ENCODE data around the gene SCGB1C1.
"Not testable (repeated sequence)": the region's sequence is repeated elsewhere in the genome, so short reads cannot be mapped to it uniquely, and the experiment has no call there.

Gene SCGB1C1

DNA sequence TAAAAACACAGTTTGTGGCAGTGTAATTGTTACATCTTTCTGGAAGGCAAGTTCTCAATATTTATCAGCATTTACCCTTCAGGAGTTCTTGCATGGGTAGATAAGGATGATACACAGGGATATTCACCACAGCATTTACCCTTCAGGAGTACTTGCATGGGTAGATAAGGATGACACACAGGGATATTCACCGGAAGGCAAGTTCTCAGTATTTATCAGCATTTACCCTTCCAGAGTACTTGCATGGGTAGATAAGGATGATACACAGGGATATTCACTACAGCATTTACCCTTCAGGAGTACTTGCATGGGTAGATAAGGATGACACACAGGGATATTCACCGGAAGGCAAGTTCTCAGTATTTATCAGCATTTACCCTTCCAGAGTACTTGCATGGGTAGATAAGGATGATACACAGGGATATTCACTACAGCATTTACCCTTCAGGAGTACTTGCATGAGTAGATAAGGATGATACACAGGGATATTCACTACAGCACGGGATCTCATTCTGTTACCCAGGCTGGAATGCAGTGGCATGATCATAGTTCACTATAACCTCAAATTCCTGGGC lies 27.9 kb downstream of the SCGB1C1 start:
- not testable (repeated sequence) for DNase-seq

DNA sequence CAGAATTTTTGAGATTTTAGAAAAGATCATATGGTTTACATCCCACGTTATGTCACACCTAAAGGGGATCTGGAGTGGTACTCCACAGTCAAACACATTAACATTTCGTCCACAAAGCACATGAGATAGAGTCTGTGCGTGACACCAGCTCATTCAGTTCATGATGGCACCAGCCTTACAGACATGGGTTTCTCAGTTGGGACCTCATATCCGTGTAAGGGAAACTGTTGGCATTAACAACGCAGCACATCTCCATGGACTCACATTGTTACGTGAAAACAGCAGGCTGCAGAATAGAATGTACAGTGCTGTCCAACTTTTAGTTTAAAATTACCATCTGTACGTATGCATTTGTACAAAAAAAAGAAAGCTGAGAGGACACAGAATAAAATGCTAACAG lies 28.7 kb downstream of the SCGB1C1 start:
- DNase-seq: no peak

DNA sequence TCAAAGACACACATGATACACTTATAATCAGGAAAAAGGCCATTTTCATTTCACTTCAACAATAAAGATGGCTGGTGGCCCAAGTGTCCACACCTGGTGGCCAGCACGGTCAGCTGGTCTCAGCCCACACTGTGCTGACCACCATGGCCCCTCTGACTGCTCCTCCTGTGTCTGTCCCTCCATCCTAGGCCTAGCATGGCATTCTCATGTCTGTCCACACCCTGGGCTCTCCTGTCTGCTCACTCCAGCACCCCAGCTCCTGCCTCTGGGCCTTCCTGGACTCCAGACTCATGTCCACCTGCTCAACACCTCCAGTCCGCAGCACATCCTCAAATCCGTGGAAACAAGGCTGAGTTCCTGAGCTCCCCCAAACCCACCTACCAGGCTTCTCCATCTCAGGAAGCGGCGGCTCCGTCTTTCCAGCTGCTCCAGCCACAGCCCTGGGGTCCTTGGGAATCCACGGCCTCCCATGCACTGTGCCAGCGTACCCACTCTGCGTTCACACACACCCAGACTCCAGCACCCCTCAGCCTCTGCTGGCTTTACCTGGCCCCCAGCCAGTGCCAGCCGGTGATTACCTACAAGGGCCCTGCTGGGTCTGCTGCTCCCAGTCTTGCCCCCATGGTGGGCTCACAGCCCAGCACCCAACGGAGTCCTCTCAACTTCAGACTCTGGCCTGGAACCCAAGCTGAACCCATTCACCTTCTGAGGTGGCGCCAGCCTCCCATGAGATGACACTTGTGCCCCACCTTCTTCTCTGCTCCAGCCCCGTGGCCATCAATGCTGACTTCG lies 29.3 kb downstream of the SCGB1C1 start:
- no peak for DNase-seq

DNA sequence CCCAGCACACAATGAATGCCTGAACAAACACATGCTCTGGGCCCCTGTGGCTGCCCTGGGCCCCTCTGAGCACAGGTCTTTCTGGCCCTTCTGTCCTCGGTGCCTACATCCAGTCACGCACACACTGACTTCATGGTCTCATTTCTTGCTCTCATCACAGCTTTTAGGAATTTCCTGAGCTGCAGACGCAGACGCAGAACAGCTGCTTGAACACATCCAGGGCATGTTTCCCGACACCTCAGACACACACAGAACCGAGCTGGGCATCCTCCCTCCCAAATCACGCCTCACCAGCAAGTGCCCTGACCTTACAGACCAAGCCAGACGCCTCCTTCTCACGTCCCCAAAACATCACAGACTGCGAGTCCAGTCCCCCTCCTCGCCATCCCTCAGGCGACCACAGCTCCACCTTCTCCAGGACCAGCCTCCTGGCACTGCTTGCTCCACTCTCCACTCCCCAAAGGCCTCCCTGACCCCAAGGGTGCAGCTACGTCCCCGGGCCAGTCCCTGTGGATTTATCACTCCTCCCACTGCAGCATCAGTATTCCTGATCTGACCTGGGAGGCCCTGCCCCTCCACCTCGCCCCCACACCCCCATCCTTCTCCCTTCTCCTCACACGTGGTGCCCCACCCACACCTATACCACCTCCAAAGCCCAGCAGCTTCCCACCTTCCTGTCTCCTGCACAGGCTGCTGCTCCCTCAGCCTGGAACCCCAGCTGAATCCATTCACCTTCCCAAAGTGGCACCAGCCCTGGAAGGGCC lies 30.3 kb downstream of the SCGB1C1 start:
- no peak for DNase-seq

DNA sequence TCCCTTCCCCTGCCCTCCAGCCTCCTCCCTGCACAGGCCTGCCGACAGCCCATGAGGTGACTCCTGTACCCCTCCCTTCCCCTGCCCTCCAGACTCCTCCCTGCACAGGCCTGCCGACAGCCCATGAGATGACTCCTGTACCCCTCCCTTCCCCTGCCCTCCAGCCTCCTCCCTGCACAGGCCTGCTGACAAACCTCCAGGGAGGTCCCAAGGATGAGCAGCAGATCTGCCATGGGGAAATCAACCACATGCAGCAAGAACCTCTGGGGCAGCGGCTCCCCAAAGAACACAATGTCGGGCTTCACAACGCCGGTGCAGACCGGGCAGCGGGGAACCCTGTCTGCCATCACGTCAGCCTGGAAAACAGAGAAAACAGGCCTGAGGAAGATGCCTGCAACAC lies 31.0 kb downstream of the SCGB1C1 start:
- no peak for DNase-seq

DNA sequence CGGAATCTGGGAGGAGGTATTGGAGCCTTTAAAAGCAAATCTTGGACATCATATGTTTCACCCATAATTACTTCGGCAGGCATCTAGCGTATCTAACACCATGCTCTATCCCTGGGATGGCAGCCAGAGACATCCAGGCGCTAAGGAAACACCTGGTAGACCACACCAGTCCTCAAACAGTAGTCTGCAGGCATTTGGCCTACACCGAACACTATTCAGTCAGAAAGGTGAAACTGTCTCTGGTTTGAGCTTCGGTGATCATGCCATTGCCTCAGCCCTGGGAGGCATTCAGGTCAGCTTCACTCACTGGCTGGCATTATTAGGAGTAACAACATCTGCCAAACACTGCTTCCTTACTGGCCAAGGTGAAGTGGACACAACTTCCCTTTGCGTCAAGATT lies 31.5 kb downstream of the SCGB1C1 start:
- no peak for DNase-seq

DNA sequence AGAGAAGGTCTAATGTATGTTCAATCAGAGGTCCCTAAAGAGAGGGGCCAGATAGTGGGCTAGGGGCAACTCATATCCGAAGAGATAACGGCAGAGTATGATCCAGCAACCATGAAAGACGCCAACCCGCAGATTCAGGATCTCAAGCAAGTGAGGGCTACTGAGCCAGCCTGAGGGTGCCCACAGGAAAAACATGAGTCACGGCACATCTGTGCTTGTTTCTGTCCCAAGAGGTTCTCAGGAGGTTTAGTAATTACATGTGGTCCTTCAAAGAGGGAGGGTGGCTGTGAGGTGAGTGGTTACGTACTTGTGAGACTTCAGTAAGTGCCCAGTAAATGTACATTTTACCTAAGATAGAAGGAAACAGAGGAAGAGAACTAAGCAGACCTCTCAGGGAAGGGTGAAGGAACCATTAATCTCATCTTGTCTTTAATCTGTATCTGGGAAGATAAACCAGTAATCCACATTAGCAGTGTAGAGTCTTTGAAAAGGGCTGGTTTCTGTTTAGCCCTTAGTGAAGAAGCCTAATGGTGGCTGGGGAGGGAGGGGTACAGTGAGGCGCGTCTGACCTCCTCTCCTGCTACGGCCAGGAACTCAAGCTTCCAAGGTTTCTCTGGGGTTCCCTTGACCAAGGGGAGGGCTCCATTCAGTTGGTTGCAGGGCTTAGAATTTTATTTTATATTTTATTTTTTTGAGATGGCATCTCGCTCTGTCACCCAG lies 33.0 kb downstream of the SCGB1C1 start:
- no peak for DNase-seq

DNA sequence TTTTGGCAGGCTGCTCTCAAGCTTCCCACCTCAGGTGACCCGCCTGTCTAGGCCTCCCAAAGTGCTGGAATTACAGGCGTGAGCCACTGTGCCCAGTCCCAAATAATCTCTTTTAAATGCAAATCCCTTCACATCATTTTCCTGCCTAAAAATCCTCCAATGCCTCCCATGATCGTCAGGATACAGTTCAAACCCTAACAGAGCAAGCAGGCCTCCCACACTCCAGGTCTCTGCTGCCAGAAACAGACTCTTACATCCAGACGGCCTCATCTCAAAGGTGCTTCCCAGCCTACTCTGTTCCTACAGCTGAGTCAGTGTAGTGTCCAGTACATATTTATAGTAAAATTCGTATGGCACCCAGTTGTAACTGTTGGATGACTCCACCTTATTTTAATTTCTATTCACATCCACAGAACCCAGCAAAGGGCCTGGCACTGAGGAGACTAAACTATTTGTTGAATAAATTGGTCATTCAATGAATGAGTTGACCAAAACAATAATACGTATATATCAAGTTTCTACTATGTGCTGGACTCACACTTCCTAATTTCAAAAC lies 35.0 kb downstream of the SCGB1C1 start:
- DNase-seq: no peak

DNA sequence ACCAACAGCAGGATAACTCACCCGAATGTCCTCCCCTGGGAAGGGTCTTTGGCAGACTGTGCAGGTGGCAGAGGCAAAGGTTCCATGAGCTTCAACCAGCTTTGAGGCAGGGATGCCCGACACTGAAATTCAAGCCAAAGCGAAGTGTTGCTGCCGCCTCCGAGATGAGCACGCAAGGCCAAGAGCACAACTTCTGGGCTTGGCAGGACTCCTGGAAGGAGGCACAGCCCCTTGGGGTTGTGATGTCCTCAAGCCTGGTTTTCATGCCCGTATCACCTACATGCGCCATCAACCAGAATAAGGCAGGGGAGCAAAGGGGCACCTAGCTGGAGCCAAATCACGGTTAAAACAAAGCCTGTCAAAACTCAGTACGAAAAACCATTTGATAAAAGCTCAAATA lies 37.6 kb downstream of the SCGB1C1 start:
- DNase-seq: no peak

DNA sequence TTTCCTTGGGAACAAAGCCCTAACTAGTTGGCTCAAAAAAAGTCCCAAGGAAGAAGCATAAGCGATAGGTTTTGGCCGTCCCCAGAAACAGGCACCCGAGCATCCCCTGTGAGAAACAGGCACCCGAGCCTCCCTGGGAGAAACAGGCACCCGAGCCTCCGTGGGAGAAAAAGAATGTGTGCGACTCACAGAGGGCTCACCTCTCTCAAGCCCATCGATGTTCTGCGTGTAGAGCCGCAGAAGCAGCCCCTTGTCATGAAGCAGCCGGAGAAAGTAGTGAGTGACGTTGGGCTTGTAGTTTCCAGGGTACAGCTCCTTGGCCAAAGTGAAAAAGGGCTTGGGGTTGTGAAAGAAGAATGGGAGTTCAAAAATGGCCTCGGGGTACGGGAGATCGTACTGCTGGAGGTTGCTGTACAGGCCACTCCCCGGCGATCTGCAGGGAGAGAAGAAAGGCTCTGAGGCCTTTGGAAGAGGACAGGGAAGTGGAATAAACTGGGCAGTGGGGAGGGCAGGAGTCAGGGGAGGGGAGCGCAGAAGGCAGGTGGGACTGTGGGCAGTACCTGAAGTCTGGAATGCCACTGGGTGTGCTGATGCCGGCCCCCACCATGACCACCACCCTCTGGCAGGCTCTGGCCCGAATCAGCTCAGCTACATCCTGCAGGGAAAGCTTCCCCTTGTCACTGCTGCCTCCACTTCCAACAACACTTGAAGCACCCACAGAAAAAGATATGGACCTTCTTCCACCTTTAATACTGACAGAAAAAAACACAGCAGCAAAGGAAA lies 40.1 kb downstream of the SCGB1C1 start:
- no peak for DNase-seq

DNA sequence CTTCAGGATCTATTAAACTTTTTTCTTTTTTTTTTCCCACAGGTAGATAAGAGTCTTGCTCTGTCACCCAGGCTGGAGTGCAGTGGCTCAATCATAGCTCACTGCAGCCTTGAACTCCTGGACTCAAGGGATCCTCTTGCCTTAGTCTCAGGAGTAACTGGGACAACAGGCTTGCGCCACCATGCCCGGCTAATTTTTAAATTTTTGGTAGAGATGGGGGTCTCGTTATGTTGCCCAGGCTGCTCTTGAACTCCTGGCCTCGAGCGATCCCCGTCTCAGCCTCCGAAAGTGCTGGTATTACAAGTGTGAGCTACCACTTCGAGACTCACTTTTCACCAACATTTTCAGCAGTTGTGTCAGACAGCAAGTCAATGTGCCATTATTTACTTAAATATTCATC lies 42.3 kb downstream of the SCGB1C1 start:
- DNase-seq: no peak

DNA sequence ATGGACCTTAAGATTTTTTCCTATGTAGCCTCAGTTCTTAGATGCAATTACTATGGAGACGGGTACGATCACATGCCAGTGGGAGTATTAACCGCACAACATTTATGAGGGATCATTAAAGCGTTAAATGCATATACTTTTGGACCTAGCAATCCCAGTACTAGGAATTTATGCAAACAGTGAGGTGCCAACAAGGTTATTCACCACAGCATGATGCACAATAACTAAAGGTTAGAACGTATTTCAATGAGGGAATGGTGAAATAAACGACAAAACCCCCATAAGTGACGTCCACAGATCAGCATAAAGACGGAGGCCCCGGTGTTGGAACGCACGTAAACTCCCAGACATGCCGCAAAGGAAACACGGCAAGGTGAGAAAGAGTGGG lies 42.7 kb downstream of the SCGB1C1 start:
- no peak for DNase-seq

DNA sequence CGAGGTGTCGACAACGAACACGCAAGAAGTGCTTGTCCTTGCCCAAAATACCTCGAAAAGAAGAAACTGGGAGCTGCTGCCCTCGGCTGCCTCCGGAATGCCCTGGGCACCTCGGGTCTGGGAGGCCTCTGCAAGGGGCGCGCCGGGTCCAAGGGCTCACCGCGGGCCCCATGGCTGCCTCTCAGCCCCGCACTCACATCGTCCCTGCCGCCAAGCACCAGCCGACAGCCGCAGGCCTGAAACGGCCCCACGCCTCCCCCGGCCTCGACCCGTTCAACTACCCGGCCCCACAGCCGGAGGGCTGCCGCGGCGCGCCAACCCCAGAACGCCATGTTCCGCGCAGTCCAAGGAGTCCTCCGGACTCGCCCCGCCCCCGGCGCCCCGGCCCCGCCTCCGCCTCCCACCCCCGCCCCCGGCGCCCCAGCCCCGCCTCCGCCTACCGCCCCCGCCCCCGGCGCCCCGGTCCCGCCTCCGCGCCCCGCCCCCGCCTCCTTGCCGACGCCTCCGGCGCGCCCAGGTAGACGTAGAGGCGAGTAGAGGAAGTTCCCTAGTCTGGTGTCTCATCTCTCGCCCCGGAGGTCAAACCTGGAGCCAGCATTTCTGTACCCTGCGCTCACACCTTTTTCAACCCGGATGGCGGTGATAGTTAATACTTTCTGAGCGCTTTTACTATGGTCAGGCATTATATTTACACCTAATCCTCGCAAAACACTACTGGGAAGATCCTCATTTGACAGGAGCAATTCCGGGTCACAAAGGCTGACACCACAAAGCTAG lies 43.3 kb downstream of the SCGB1C1 start, which contains the start of gene SIRT3:
TSS of gene SIRT3 (minus strand) at position 346 of the 777 bp plus-strand sequence. CDS start at position 332, 14 bp downstream.
- DNase-seq: no peak

DNA sequence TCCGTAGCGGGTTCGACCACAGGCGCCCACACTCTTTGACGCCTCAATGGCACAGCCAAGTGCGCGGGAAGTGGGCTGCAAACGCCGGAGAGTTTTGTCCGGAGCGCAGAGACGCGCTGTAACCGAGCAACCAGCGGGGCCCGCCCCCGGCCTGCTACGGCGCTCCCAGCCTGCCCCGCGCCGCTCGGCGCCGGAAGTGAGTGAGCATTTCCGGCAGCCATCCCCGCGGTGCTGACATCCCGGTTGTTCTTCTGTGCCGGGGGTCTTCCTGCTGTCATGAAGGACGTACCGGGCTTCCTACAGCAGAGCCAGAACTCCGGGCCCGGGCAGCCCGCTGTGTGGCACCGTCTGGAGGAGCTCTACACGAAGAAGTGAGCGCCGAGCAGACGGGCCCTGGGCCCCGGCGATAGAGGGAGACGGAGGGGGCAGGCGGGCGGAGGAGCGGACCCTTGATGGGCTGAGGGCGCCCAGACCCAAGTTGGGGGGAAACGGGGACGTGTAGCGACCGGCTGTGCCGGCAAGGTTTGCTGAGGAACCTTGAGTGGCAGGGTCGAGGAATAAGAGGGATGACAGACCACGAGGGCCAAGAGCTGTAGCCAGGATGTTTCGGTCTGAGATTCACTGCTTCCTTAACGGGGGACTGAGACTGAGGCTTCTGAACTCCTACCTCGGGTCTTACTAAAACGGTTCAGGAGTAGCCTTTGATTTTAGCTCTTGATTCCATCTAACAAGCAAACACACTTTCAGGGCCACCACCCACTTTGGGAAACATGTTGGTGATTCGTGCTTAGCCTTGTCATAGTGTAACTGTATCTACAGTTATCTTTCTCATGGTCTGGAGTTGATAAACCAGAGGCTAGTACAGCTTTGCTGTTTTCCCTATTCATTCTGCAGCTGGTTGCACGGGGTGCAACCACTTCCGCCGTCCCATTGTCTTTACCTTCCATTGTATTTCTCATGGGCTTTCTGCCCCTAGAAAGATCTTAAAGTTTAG lies 44.2 kb downstream of the SCGB1C1 start, which contains the start of gene PSMD13:
TSS of gene PSMD13 (plus strand) at position 203 of the 994 bp plus-strand sequence. CDS start at position 277, 74 bp downstream.
- peak; percentile 68 for DNase-seq

DNA sequence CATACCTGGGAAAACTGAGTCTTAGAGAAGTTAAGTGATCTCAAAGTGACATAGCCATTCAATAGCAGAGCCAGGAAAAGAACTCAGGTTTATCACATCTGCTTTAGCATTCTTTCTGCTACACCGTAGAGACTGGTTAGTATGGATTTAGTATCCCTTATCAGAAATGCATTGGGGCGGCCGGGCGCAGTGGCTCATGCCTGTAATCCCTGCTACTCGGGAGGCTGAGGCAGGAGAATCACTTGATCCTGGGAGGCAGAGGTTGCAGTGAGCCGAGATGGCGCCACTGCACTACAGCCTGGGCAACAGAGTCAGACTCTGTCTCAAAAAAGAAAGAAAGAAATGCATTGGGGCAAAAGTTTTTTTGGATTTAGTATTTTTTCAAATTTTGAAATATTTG lies 45.5 kb downstream of the SCGB1C1 start:
- not testable (repeated sequence) for DNase-seq

DNA sequence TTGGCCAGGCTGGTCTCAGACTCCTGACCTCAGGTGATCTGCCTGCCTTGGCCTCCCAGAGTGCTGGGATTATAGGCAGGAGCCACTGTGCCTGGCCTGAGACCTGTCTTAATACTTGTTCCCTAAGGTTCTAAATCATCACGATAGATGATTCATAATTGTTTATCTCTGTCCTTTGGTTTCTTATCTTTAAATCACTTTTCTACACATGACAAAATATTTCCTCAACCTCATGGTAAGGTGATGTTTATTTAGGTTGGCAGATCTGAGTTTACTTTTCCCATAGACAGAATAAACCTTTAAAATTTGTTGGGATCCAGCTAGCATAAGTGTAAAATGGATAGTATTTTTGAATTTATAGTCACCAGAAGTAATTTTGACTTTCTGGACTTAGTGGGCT lies 47.4 kb downstream of the SCGB1C1 start:
- DNase-seq: no peak

DNA sequence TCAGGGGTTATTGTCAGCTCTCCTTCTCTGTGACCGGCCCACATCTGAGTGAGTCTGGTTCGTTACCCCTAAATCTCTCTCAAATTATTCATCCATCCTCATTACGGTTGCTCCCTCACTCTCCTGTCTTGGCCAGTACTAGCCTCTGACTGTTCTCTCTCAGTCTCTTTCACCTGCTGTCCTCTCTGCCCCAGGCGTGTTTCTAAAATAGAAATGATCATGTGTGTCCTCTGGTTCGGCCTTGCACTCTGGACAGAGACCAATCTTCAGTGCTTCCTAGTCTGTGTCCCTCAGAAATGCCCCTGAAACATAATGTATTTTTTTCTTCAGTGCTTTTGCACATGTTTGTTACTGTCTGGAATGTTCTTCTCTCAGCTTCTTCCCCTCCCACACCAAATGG lies 48.8 kb downstream of the SCGB1C1 start:
- DNase-seq: no peak
